BJ (cell line): ENCODE data around the gene S100A7A. TPM values are rescaled to one million over a fixed set of nuclear protein-coding genes. Genes with fewer than 3 reads are reported as not detected.

ENCODE experiments used
- CTCF ChIA-PET: fragments of 350-600 bp; formaldehyde crosslinking; extraction: SDS; loops from one replicate; lab custom pipeline; 2021; ENCODE audit warnings: antibody characterized with exemption, inconsistent platforms; lab: Yijun Ruan, JAX
- POLR2A ChIA-PET: fragments of 300-600 bp; sonication (Branson Sonifier 250); formaldehyde crosslinking; extraction: SDS; loops from one replicate; lab custom pipeline; 2021; ENCODE audit warnings: antibody characterized with exemption; lab: Charles Lee
- DNase-seq: peaks from one replicate; pipeline ENCODE4 v3.0.0-alpha.2; 2011; ENCODE audit warnings: low read depth
- H3K27me3 ChIP-seq: 2 replicates; pipeline ENCODE4 v1.6.0; 2011; ENCODE audit warnings: low read length; ENCODE audit not compliant: control insufficient read depth, insufficient read depth
- H3K36me3 ChIP-seq: 2 replicates; pipeline ENCODE4 v1.5.1; 2011; ENCODE audit warnings: low read length; ENCODE audit not compliant: control insufficient read depth, insufficient read depth
- H3K4me3 ChIP-seq: 2 replicates; pipeline ENCODE4 v1.5.1; 2011; ENCODE audit warnings: low read depth, mild to moderate bottlenecking, control low read depth, low read length
- polyA plus RNA-seq: library from polyadenylated mRNA; depleted of rRNA; stranded (reverse); fragments of >200 nt; gene quantifications from 2 replicates; pipeline ENCODE4 v1.2.3, GENCODE V29; 2011
- TF ChIP-seq, protein P1 (sequence below): IDR thresholded peaks from 2 replicates; pipeline ENCODE4 v1.5.1; 2011; ENCODE audit warnings: low read depth, mild to moderate bottlenecking, control low read depth, inconsistent platforms, low read length, moderate library complexity; ENCODE audit not compliant: insufficient read depth

The S100A7A gene
- polyA plus RNA-seq, 1 experiment = not detected

DNA sequence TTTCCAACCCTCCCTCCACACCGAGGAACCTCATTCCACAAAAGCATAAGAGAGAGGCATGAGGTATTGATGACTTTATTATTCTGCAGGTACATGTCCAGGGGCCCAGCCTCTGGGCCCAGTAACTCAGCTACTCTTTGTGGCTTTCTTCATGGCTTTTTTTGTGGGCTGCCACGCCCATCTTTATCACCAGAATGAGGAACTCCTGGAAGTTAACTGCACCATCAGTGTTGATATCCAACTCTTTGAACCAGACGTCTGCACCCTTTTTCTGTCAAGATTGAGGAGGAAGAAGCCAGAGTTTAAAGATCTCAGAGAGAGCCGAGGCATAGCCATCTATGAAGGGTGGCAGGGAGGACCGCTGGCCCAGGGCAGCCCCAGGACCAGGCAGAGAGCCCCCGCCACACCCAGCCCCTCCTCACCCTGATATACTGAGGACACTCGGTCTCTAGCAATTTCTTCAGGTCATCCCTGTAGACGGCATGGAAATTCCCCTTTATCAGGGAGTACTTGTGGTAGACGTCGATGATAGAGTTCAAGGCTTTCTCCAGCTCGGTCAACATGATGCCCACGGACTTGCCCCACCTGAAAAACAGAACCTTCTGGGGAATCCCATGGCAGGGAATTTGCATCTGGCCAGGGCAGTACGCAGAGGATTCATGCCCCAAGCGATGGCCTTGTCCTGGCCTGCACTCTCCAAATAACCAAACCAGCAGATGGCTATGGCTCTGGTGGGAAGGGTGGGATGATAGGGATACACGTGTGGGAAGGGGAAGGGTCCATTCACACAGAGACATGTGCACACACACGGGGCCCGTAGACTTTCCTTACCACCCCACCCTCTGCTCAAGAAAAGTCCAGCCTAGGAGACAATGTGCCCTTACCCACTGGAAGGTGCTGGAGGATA is 26.1 kb upstream of the S100A7A start:
- H3K36me3 ChIP-seq = no peaks in the 10 kb centered on the region
- H3K27me3 ChIP-seq = no peaks in the 10 kb centered on the region
- DNase-seq = no peak
- TF ChIP-seq, protein P1, sequence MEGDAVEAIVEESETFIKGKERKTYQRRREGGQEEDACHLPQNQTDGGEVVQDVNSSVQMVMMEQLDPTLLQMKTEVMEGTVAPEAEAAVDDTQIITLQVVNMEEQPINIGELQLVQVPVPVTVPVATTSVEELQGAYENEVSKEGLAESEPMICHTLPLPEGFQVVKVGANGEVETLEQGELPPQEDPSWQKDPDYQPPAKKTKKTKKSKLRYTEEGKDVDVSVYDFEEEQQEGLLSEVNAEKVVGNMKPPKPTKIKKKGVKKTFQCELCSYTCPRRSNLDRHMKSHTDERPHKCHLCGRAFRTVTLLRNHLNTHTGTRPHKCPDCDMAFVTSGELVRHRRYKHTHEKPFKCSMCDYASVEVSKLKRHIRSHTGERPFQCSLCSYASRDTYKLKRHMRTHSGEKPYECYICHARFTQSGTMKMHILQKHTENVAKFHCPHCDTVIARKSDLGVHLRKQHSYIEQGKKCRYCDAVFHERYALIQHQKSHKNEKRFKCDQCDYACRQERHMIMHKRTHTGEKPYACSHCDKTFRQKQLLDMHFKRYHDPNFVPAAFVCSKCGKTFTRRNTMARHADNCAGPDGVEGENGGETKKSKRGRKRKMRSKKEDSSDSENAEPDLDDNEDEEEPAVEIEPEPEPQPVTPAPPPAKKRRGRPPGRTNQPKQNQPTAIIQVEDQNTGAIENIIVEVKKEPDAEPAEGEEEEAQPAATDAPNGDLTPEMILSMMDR = no peak
- POLR2A ChIA-PET = no interaction called here
- CTCF ChIA-PET = interaction anchor here (1.1 kb wide), 1 partner anchor 9 kb away, joined by 4 read pairs; no protein-coding TSS in a partner anchor
- no peak overlapping the region for H3K4me3 ChIP-seq

DNA sequence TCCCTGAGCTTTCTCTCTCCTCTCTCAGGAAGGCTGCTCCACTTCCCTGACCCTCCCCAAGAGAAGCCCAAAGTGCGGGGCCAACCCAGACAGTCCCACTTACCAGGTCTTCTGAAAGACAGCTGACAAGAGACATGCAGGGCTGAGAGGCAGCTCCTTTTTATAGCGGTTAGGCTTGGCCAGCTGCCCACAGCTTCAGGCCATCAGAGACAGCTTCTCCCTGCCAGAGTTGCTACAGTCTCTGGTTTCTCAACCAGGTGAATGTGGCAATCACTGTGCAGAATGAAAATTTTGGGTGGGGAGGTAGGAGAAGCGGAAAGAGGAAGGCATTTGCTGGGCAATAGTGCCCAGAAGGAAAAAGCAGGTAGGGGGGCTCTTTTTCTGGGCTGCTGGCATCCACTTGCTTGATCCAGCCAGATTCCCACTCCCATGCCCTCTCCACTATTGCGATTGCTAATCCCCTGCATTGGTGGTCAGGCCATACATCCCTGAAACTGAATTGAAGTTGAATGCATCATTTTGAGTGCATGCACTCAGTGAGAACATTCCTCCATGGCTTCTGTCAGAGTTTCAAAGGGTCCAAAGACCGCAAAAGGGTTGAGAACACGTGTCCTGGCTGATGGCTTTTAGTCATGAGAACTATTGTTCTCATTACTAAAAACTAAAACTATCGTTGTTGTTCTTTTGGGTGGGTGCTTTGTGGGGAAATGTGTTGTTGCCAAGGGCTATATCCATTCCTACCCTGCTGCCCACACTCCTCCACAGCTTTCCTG is 25.2 kb upstream of the S100A7A start, which contains the start of gene S100A8:
Gene S100A8 (minus strand): TSS at position 136 of the 773 bp plus-strand sequence. CDS start 538 bp downstream, outside the sequence.
- TF ChIP-seq, protein P1 = no peak
- no peaks in the 10 kb centered on the region for H3K36me3 ChIP-seq
- ChIA-PET CTCF (interaction anchor here (1.1 kb wide), 1 partner anchor 8 kb away, joined by 4 read pairs; no protein-coding TSS in a partner anchor), POLR2A (no interaction called here)
- H3K27me3 ChIP-seq = no peaks in the 10 kb centered on the region
- DNase-seq = no peak
- H3K4me3 ChIP-seq = no peak within 1 kb of the TSS

DNA sequence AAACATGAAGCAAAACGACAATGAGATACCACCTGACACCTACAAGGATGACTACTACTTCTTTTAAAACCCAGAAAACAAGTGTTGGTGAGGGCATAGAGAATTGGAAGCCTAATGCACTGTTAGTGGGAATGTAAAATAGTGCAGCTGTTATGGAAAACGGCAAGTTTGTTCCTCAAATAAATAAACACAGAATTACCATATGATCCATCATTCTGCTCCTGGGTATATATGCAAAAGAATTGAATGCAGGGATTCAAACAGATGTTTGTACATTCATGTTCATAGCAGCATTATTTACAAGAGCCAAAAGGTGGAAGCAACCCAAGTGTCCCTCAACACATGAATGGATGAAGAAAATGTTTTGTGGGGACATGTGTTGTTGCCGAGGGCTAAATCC is 24.1 kb upstream of the S100A7A start:
- ChIA-PET CTCF (interaction anchor here (1.3 kb wide), 1 partner anchor 103 kb away, joined by 3 read pairs; no protein-coding TSS in a partner anchor), POLR2A (no interaction called here)
- TF ChIP-seq, protein P1 = no peak
- no peaks in the 10 kb centered on the region for H3K27me3 ChIP-seq
- no peak overlapping the region for H3K4me3 ChIP-seq
- DNase-seq = no peak
- H3K36me3 ChIP-seq = no peaks in the 10 kb centered on the region

DNA sequence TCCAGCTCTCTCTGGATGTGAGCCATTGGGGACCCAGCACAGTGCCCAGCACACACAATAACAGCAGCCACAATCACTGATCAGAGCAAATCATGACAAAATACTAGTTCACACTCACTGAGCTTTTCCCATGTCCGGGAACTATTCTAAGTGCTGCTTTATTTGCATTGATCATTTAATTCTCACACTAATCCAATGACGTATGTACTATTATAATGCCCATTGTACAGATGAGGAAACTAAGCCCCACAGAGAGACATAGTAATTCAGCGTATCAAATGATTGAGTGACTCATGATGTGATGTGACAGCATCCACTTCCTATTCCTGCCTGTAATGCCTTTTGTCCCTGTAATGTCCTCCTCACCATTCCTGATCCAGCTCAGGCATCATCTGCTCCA is 23.5 kb upstream of the S100A7A start:
- DNase-seq = no peak
- Histone ChIP-seq H3K36me3 (no peaks in the 10 kb centered on the region), H3K4me3 (no peak overlapping the region), H3K27me3 (no peaks in the 10 kb centered on the region)
- CTCF ChIA-PET = interaction anchor here (1.3 kb wide), 1 partner anchor 102 kb away, joined by 3 read pairs; no protein-coding TSS in a partner anchor
- POLR2A ChIA-PET = no interaction called here
- TF ChIP-seq, protein P1 = no peak

DNA sequence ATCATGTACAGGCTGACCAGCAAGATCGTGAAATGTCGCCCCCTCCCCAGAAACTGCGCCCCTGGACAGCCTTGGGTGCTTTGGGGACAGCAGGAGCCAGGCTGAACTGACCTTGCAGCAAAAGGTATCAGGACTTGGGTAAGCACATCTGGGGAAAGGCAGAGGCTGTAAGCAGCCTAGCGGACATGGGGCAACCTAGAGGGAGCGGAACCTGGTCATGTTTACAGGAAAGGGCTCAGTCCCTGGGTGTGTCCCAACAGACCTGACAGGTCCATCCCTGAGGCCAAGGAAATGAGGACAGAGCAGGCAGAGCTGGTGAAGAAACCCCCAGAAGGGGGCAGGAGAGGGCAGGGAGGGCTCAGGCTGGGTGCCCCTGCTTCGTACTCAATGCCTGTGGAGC is 22.4 kb upstream of the S100A7A start:
- POLR2A ChIA-PET = no interaction called here
- TF ChIP-seq, protein P1 = no peak

More for the DNA sequence above, 22.4 kb upstream of the S100A7A start:
- H3K36me3 ChIP-seq = no peaks in the 10 kb centered on the region
- H3K4me3 ChIP-seq = no peak overlapping the region
- CTCF ChIA-PET = no interaction called here
- H3K27me3 ChIP-seq = no peaks in the 10 kb centered on the region
- no peak for DNase-seq
